Neuron (in vitro differentiated cells): ENCODE measurements around the gene NDUFA13.

Experiments
- H2AFZ ChIP-seq: one replicate; pipeline ENCODE4 v1.6.1; 2013; ENCODE audit warnings: low read depth, mild to moderate bottlenecking, inconsistent platforms, low read length, moderate library complexity
- H3K27me3 ChIP-seq: one replicate; pipeline ENCODE4 v1.6.1; 2013; ENCODE audit warnings: low read length; ENCODE audit not compliant: insufficient read depth
- H3K36me3 ChIP-seq: one replicate; pipeline ENCODE4 v1.6.1; 2013; ENCODE audit warnings: low read length; ENCODE audit not compliant: insufficient read depth
- H3K4me1 ChIP-seq: one replicate; pipeline ENCODE4 v1.6.1; 2013; ENCODE audit warnings: low read length; ENCODE audit not compliant: insufficient read depth
- H3K4me3 ChIP-seq: 2 replicates; pipeline ENCODE4 v1.5.1; 2013; ENCODE audit warnings: mild to moderate bottlenecking, low read length, moderate library complexity
- H3K9me3 ChIP-seq: one replicate; pipeline ENCODE4 v1.6.1; 2013; ENCODE audit warnings: low read length

Gene NDUFA13

GRCh38 chr19:19485998-19486290 is 30.1 kb upstream of the NDUFA13 start:
- no peaks in the 10 kb centered on the region for H3K9me3 ChIP-seq
- H2AFZ ChIP-seq: no peak overlapping the region
- no peaks in the 10 kb centered on the region for H3K27me3 ChIP-seq
- H3K4me1 ChIP-seq: peaks cover 39% of the 10 kb centered on the region
- peaks cover 16% of the 10 kb centered on the region for H3K36me3 ChIP-seq
- H3K4me3 ChIP-seq: no peak overlapping the region

- Histone ChIP-seq H3K4me3 (no peak overlapping the region), H3K4me1 (peaks cover 39% of the 10 kb centered on the region), H2AFZ (no peak overlapping the region), H3K36me3 (peaks cover 13% of the 10 kb centered on the region), H3K9me3 (no peaks in the 10 kb centered on the region), H3K27me3 (no peaks in the 10 kb centered on the region)
Measured at GRCh38 chr19:19486343-19487076, 29.5 kb upstream of the NDUFA13 start.

GRCh38 chr19:19487077-19487949 is 28.7 kb upstream of the NDUFA13 start:
- H3K36me3 ChIP-seq: peaks cover 19% of the 10 kb centered on the region
- H3K9me3 ChIP-seq: no peaks in the 10 kb centered on the region
- H3K4me3 ChIP-seq: no peak overlapping the region
- H2AFZ ChIP-seq: no peak overlapping the region
- no peaks in the 10 kb centered on the region for H3K27me3 ChIP-seq
- H3K4me1 ChIP-seq: peaks cover 38% of the 10 kb centered on the region

- Histone ChIP-seq H3K36me3 (peaks cover 19% of the 10 kb centered on the region), H2AFZ (no peak overlapping the region), H3K27me3 (no peaks in the 10 kb centered on the region), H3K4me3 (no peak overlapping the region), H3K9me3 (no peaks in the 10 kb centered on the region), H3K4me1 (peaks cover 37% of the 10 kb centered on the region)
Measured at GRCh38 chr19:19487950-19488874, 27.8 kb upstream of the NDUFA13 start.

GRCh38 chr19:19488875-19489690 is 26.9 kb upstream of the NDUFA13 start:
- Histone ChIP-seq H3K36me3 (peaks cover 25% of the 10 kb centered on the region), H2AFZ (no peak overlapping the region), H3K27me3 (no peaks in the 10 kb centered on the region), H3K4me1 (peaks cover 37% of the 10 kb centered on the region), H3K4me3 (no peak overlapping the region), H3K9me3 (no peaks in the 10 kb centered on the region)

GRCh38 chr19:19489804-19490204 is 26.2 kb upstream of the NDUFA13 start:
- Histone ChIP-seq H3K9me3 (no peaks in the 10 kb centered on the region), H2AFZ (no peak overlapping the region), H3K4me1 (peaks cover 37% of the 10 kb centered on the region), H3K4me3 (no peak overlapping the region), H3K36me3 (peaks cover 32% of the 10 kb centered on the region), H3K27me3 (no peaks in the 10 kb centered on the region)

GRCh38 chr19:19490214-19490968 is 25.6 kb upstream of the NDUFA13 start:
- Histone ChIP-seq H3K4me1 (peaks cover 34% of the 10 kb centered on the region), H3K4me3 (no peak overlapping the region), H2AFZ (no peak overlapping the region), H3K27me3 (no peaks in the 10 kb centered on the region), H3K9me3 (no peaks in the 10 kb centered on the region), H3K36me3 (peaks cover 34% of the 10 kb centered on the region)

- Histone ChIP-seq H2AFZ (no peak overlapping the region), H3K27me3 (no peaks in the 10 kb centered on the region), H3K36me3 (peaks cover 44% of the 10 kb centered on the region), H3K9me3 (no peaks in the 10 kb centered on the region), H3K4me3 (no peak overlapping the region), H3K4me1 (peaks cover 31% of the 10 kb centered on the region)
Measured at GRCh38 chr19:19491321-19492025, 24.6 kb upstream of the NDUFA13 start.

GRCh38 chr19:19492026-19492610 is 23.9 kb upstream of the NDUFA13 start:
- peaks cover 48% of the 10 kb centered on the region for H3K36me3 ChIP-seq
- no peaks in the 10 kb centered on the region for H3K9me3 ChIP-seq
- H2AFZ ChIP-seq: no peak overlapping the region

GRCh38 chr19:19493841-19494546 is 22.0 kb upstream of the NDUFA13 start:
- Histone ChIP-seq H3K4me1 (peaks cover 13% of the 10 kb centered on the region), H3K36me3 (peaks cover 66% of the 10 kb centered on the region), H2AFZ (no peak overlapping the region), H3K27me3 (no peaks in the 10 kb centered on the region), H3K9me3 (no peaks in the 10 kb centered on the region), H3K4me3 (no peak overlapping the region)

More at GRCh38 chr19:19492026-19492610, 23.9 kb upstream of the NDUFA13 start:
- H3K27me3 ChIP-seq: no peaks in the 10 kb centered on the region
- peaks cover 29% of the 10 kb centered on the region for H3K4me1 ChIP-seq
- H3K4me3 ChIP-seq: no peak overlapping the region
